ENCODE results near the gene ARF5.

Gene ARF5

DNA sequence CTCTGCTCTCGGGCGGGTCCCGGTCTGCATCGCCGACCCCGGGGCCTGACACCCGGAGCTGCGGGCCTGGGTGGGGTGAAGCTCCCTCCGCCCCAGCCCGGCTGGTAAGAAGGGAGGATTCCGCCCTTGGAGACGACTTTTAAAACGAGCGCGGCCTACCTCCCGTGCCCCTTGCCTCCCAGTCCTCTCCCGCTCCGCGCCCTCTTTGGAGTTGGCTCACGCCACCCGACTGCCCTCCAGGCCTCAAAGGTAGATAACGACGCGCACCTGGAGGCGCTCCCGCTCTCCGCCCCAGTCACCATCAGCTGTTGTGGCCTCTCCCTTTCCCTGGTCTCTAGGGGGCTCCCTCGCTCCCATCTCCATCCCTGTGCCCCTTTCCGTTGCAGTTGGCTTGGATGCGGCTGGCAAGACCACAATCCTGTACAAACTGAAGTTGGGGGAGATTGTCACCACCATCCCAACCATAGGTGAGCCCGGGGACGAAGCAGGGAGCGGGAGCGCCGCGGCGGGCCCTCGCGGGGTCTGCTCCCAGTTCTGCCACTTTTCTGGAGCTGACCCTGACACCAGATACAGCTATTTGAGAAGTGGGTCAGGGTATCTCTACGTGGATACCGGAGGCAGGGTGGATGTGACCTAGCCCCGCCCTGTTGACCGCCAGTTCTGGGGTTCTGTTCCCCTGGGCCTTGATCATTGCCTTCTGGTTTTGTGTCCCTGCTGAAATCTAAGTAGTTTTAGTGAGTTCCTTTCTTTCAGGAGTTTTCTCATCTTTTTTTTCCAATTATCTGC lies 679 bp downstream of the ARF5 start:
- DNase-seq (ENCODE audit: low spot score) = peak; percentile 33

DNA sequence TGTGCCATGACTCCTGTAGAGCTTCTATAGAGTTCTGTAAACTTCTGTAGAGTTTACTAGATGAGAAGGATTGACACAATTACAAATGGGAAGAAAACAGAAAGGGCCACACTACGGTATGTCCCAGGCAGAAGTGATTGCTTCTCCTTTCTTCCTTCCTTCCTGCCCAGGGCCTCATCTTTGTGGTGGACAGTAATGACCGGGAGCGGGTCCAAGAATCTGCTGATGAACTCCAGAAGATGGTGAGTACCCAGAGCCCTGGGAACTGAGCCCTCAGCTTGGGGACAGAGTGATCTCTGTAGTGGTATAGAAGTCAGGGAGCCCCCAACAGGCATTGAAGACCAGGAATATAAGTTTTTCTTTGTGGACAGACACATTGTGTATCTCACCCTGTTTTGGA lies 1.7 kb downstream of the ARF5 start:
- DNase-seq (ENCODE audit: low spot score) = no peak

DNA sequence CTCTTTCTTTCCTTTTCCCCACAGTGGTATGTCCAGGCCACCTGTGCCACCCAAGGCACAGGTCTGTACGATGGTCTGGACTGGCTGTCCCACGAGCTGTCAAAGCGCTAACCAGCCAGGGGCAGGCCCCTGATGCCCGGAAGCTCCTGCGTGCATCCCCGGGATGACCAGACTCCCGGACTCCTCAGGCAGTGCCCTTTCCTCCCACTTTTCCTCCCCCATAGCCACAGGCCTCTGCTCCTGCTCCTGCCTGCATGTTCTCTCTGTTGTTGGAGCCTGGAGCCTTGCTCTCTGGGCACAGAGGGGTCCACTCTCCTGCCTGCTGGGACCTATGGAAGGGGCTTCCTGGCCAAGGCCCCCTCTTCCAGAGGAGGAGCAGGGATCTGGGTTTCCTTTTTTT lies 3.0 kb downstream of the ARF5 start:
- no peak for DNase-seq (ENCODE audit: low spot score)

DNA sequence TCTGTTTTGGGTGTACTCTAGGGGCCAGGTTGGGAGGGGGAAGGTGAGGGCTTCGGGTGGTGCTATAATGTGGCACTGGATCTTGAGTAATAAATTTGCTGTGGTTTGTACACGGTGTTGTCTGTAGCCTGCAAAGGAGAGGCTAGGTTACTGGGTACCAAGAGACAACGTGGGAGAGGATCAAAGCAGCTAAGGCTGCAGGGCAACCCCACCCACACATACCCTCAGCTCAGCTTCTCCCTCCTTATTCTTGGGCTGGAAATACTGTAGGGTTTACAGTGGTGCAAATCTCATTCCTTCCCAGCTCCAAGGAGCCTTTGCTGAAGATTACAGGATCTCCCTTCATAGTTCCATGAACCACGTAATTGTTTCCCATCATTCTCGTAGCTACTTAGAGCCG lies 3.4 kb downstream of the ARF5 start:
- no peak for DNase-seq (ENCODE audit: low spot score)

DNA sequence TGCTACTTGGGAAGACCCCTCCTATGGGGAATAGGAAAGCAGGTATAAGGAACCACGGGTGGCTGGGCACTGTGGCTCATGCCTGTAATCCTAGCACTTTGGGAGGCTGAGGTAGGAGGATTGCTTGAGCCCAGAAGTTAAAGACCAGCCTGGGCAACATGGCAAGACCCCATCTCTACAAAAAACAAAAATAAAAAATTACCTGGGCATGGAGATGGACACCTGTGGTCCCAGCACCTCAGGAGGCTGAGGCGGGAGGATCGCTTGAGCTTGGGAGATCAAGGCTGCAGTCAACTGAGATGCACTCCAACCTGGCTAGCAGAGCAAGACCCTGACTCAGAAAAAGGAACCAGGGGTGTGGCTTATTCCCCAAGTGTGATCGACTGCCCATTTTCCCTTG lies 4.3 kb downstream of the ARF5 start:
- DNase-seq (ENCODE audit: low spot score) = no peak

DNA sequence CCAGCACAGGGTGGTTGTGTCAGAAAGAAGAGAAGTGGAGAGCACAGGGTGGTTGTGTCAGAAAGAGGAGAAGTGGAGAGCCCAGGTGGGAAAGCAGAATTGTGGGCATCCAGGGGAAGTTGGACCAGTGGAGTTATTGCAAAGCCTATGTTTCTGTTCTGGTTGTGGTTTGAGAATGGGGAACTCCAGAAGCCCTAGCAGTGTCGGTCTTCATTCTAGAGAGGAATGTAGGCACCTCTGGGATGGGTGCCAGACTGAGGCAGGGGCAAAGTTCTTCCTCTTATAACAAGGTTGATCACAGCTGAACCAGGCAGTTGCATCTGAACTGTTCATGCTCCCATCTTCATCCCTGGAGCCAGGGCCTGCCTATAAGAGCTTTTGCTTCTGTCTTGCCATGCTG lies 6.3 kb downstream of the ARF5 start:
- DNase-seq (ENCODE audit: low spot score) = no peak

DNA sequence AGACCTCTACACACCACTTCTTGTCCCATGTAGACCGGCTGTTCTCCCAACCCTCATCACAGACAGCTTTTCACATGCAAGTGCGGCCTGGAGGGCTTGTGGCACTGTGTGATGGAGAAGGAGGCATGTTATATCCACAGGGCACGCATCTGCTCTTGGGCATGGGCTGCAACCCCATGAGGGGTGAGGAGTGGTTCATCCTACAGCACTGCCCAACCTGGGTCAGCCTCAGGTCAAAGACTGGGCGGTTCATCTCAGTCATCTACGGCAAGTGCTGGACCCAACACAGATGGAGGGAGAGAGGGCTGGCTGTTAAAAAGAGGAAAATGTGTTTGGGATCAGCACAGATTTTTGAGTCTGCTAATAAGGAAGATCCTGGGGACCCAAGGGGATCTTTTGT lies 7.5 kb downstream of the ARF5 start:
- no peak for DNase-seq (ENCODE audit: low spot score)

DNA sequence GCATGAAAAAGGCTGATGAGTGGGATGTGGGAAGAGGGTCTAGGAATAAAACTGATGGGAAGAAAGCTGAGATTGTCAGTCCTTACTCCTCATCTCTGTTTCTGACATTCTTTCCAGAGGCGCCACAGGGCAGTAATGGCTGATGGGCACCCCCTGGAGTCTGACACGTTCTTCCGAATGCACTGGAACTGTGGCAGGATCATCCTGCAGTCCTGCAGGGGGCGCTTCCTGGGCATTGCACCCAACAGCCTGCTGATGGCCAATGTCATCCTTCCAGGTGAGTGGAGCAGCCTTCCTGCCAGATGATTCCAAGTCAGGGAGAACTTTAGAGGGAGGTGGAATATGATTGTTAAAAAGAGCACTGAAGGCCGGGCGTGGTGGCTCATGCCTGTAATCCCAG lies 10.1 kb downstream of the ARF5 start:
- no peak for DNase-seq (ENCODE audit: low spot score)

DNA sequence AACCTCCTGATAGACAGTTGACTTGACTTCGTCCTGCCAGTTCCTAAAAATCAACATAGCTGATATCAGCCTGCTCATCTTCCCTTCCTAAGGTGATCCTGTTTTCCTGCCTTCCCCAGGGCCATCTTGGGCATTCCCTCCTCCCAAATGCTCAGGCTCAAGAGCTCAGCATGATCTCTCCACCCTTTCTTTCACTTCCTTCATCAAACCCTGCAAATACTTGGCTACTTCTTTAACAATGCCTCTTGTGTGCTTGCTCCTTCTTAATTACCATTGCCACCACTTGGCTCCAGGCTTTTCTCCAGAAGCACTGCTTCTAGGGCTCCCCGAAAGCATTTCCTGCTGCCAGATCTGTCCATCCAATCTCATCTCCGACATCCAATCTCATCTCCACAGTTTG lies 12.7 kb downstream of the ARF5 start:
- no peak for DNase-seq (ENCODE audit: low spot score)

DNA sequence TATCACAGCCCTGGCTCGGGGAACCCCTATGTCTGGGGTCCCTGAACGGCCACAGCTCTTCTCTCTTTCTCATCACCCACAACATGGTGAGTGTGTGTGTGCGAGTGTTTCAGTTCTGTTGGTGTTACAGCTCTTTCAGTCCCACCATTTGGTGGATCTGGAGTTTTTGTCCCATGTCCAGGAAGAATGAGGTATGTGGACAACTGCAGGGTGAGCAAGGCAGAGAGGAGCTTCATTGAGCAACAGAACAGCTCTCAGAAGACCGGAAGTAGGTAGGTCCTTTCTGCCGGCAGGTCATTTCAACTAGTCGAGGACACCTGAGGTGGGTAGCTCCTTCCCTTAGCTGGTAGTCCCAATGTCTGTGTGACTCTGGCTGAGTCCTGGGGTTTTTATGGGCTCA lies 20.2 kb downstream of the ARF5 start:
- no peak for DNase-seq (ENCODE audit: low spot score)

DNA sequence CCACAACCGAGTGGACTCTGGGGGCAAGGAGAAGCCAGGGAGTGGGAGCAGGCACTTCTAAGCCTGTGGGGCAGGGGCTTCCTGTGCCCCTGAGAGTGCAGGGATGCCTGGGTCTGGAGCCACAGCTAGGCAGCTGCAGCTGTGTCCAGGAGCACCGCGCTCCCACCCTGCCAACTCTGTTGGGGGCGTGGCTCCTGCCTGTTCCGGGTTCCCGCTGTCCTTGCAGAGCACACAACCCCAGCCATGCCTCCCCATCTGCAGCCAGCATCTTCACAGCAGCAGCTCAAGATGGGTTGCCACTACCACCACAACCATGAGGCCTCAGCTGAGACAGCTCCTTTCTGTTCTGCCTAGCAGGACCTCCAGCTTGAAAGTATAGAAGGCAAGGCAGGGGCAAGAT lies 21.1 kb downstream of the ARF5 start:
- DNase-seq (ENCODE audit: low spot score) = no peak

DNA sequence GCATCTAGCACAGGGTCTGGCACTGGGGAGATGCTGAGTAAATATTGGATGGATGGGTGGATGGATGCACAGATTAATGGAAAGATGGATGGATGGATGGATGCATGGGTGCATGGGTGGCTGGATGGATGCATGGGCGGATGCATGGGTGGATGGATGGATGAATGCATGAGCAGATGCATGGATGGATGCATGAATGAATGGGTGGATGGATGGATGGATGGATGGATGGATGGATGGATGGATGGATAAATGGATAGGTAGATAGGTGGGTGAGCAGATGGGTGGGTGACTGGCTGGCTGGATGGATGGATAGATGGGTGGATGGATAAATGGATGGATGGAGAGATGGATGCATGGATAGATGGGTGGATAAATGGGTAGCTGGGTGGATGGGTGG lies 24.1 kb downstream of the ARF5 start:
- DNase-seq (ENCODE audit: low spot score) = no peak

DNA sequence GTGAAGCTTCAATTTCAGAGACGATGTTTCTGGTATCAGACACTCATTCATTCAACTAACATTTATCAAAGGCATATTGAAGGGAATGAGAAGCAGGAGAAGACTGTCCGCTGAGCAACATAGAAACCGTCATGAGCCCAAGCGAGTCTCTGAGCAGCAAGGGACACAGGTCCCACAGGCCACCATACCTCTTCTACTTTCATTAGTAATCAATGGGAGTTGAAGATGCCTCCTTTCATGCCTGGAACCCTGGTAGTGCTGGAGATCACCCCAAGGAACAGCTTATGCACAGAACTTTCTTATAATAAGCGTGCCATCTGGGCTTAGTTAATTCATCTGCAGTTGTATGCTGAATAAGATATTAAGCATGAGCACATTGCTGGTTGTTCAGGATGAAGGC lies 28.5 kb downstream of the ARF5 start:
- DNase-seq (ENCODE audit: low spot score) = no peak

DNA sequence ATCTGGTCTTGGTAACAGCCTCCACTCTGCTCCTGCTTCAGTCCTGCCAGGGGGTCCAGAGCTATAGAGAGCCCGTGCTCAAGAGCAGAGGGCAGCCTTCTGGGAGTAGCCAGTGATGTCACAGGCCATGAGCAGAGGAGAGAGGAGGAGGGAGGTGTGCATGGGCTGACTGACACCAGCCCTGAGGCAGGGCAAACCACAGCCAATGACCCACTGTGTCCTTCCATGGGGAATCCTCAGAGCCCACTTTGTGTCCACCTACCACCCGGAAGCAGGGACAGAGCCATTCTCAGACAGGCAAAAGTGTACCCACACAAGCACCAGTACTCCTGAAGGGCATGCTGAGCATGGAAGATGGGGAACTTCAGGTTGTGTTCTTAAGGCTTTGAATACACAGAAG lies 29.8 kb downstream of the ARF5 start, which contains the start of gene PAX4:
Gene PAX4 (minus strand): TSS at position 101 of the 400 bp plus-strand sequence. CDS start 2,214 bp downstream, outside the sequence.
- no peak for DNase-seq (ENCODE audit: low spot score)

DNA sequence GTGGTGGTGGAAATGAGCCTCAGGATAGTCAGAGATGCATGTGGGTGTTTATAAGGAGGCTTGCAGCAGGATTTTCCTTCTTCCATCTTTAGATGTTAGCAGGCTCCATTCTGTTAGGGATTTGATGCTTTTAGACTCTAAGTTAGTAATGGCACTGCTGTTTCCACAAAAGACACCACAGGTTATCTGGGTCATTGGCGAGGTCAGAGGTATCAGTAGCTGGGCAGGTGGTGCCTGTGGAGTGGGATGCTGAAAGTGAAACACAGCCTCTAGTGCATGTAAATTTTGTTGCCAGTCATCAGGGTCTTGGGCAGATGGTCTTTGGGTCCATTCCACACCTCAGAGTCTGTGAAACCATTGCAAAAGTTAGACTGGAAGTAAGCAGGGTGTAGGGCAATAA lies 30.6 kb downstream of the ARF5 start:
- no peak for DNase-seq (ENCODE audit: low spot score)

DNA sequence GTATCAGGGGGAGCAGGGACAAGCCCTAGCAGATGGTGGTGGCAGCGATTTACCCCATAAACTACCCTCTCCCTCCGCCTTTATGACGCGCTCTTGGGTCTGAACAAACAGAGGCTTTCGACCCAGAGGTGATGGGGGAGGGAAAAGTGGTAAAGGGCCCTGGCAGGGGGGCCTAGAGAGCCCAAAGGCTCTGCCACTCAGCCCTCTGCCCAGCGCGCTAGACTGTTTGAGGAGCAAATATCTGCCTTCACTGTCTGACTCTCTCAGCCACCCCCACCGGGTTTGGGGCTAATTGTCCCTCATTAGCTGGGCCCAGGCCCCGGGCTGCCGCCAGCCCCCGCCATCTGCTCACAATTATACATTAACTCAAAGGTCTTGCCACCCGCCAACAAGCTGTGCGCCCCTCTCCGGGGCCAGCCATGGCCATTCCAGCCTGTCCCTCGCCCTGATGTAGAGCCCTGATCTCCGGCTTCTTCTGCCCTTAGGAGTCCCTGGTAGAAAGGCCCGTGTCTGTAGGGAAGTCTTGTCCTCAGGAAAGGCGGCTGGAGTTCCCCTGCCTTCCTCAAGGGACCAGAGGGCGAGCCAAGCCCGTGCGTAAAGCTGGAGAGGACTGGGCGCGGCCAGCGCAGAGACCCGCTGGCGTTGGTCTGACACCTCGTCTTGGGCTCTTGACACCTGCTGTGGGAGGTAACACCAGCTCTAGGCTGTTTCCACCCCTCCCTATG lies 31.6 kb downstream of the ARF5 start:
- DNase-seq (ENCODE audit: low spot score) = no peak

DNA sequence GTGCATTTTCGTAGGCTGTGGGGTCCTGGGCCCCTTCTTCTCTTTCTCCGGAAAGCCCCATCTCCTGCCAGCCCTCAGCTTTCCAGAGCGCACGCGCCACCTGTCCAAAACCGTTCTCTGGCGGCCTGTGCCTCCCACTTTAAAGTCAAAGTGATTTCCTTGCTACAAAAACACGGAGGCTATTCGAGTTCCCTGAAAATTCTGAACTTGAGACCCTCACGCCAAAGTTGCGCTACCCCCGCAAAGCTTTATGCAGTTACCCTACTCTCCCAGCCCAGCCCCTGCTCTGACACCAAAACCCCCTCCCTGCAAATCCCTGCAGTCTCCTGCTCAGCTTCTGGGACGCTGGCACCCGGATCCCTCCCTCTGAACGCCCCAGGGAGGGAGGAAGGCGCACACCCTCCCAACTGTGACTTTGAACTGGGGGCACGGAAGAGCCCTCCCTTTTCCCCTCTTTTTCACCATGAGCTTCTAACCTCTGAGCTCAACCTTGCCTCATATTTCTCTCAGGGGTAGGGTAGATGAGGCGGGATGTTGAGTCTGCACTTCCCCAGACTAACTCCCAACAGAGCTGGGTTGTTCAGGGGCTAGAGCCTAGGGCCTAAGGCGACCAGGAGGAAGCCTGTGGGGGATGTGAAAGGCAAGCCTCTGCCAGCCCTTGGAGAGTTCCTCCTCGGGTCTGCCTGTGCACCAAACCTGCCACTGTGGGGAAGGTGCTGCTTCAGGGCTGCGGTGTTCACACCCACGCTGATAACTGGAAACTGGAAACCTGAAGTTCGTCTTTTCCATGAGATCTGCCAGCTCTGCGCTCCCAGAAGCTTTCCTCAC lies 32.4 kb downstream of the ARF5 start:
- DNase-seq (ENCODE audit: low spot score) = no peak

DNA sequence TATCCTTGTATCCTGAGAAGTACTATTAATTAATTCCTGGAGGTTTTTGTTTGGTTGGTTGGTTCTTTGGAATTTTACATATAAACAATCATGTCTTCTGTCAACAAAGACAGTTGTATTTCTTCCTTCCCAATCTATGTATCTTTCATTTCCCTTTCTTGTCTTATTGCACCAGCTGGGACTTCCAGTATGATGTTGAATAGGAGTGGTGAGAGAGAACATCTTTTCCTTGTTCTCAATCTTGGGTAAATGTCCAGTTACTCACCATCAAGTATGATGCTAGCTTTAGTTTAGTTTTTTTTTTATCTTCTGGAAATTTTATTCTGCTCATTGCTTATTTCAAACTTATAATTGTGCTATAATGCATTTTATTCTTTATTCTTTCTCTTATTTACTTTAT lies 37.1 kb downstream of the ARF5 start:
- no peak for DNase-seq (ENCODE audit: low spot score)

DNA sequence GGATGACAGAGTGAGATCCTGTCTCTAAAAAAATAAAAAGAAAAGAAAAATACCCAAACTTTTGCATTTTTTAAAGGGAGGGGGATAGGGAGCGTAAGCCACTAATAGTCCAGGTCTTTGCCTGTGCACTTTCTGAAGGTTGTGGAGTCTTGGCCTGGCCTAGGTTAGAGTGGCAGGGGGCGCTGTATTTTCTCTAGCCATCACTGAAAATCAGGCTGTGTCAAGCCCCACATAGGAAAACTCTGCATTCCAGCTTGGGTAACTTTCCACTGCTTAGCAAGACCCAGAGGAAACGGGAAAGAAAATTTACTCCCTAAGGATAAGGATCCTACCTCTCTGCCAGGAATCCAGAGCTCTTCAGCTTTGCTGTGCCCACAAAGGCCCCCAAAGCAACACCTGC lies 40.2 kb downstream of the ARF5 start:
- no peak for DNase-seq (ENCODE audit: low spot score)

DNA sequence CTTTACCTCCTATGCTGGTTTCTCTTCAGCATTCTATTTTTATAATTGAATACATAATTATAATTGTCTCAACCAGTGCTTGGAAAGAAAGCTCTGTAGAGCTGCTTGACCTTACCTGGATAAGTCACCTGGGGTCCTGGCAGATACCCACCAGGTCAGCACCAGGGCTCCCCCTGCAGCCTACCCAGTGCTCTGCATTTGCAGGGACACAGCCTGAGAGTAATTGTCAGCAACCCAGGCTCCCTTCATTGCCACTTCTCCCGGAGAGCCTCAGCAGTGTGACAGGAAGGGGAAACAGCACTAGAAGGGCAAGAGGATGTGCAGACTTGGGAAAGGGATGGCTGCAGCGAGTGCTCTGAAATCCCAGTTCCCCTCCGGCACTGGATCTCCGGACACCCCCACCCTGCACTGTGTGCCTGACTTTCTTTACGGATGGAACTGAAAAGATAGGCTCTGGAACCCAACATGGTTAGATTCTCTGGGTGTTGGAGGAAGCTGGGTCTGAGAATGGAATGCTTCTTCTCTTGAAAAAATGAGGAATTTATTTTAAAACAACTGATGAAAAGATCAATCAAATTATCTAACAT lies 41.1 kb downstream of the ARF5 start:
- peak; percentile 11 for DNase-seq (ENCODE audit: low spot score)

DNA sequence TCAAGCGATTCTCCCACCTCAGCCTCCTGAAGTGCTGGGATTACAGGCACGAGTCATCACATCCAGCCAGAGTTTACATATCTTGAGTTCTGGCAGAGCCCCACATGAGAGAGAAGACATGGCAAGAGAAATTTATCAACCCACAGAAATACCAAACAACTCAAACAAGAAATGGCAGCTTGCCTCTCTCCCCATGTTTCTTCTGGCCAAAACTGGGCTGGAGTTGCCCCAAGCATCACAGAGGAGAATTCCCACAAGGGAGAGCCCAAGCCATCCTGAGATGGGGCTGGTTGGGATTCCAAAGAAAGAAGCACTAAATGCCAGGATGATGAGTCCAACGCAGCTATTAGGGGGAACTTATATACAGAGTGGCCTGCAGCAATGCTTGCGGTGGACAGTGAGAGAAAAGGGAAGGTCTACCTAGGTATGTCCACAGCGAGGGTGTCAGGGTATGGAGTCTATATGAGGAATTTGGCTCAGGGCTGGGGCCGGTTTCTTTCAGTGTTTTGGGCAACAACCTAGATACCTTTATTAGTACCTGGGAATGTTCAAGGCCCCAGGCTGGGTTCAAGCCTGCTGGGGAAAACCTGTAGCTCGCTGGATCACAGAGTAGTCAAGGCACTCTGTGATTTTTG lies 44.2 kb downstream of the ARF5 start:
- no peak for DNase-seq (ENCODE audit: low spot score)
